CD4-positive, CD25-positive, alpha-beta regulatory T cell (primary cell): ENCODE results near the gene OPRL1. TPM values are rescaled to one million over a fixed set of nuclear protein-coding genes. Genes with fewer than 3 reads are reported as not detected.
A peak's percentile ranks its signal among the peaks of the same experiment; 100 is the strongest.

Source experiments
- ATAC-seq, 2 donors: fragments of 150-1000 bp; cut with Tn5 transposase; one replicate each; pipeline ENCODE4 v1.10.0; 2021; ENCODE audit warnings: low read depth in 2 of 2, moderate number of reproducible peaks in 2 of 2, moderate library complexity in 1 of 2
- DNase-seq, 3 donors: peaks; one replicate each; pipeline versions ENCODE4 v3.0.0 to v3.0.0-alpha.2; 2012 to 2022; ENCODE audit warnings: mixed read lengths in 1 of 3
- H3K27ac ChIP-seq: one replicate; pipeline ENCODE4 v1.7.0; 2013; ENCODE audit warnings: mild to moderate bottlenecking, low read length; ENCODE audit not compliant: insufficient read depth, poor library complexity, severe bottlenecking
- H3K27me3 ChIP-seq: one replicate; pipeline ENCODE4 v1.7.0; 2013; ENCODE audit warnings: low read length; ENCODE audit not compliant: control insufficient read depth, insufficient read depth
- H3K36me3 ChIP-seq: one replicate; pipeline ENCODE4 v1.7.0; 2013; ENCODE audit warnings: mild to moderate bottlenecking, low read length, moderate library complexity; ENCODE audit not compliant: control insufficient read depth, insufficient read depth
- H3K4me1 ChIP-seq: 2 replicates; pipeline ENCODE4 v1.7.0; 2013; ENCODE audit warnings: mild to moderate bottlenecking, low read length; ENCODE audit not compliant: insufficient read depth, control insufficient read depth, poor library complexity, severe bottlenecking
- H3K4me3 ChIP-seq: one replicate; pipeline ENCODE4 v1.7.0; 2013; ENCODE audit warnings: low read depth, mild to moderate bottlenecking, low read length, moderate library complexity
- H3K9me3 ChIP-seq, 2 experiments: 1 replicate in 1 of 2; 2 replicates in 1 of 2; pipeline ENCODE4 v1.7.0; 2013; ENCODE audit warnings: low read length in 2 of 2, mild to moderate bottlenecking in 1 of 2, moderate library complexity in 1 of 2; ENCODE audit not compliant: control insufficient read depth in 2 of 2
- H3K27ac Mint-ChIP-seq, 3 donors: one replicate each; pipeline ENCODE4 v1.8.0; 2020 to 2022; ENCODE audit warnings: mild to moderate bottlenecking in 3 of 3, mixed read lengths in 3 of 3, moderate library complexity in 2 of 3
- H3K27me3 Mint-ChIP-seq: one replicate; pipeline ENCODE4 v1.8.0; 2022; ENCODE audit warnings: mild to moderate bottlenecking, mixed read lengths
- H3K36me3 Mint-ChIP-seq: one replicate; pipeline ENCODE4 v1.8.0; 2020; ENCODE audit warnings: mixed read lengths
- H3K4me1 Mint-ChIP-seq, 4 donors: one replicate each; pipeline ENCODE4 v1.8.0; 2020 to 2022; ENCODE audit warnings: mixed read lengths in 4 of 4, mild to moderate bottlenecking in 1 of 4
- H3K4me3 Mint-ChIP-seq, 4 donors: one replicate each; pipeline ENCODE4 v1.8.0; 2020 to 2022; ENCODE audit warnings: mild to moderate bottlenecking in 4 of 4, mixed read lengths in 4 of 4, moderate library complexity in 3 of 4
- H3K9me3 Mint-ChIP-seq, 7 donors: one replicate each; pipeline ENCODE4 v1.8.0; 2020 to 2022; ENCODE audit warnings: mixed read lengths in 7 of 7, mild to moderate bottlenecking in 3 of 7, moderate library complexity in 2 of 7
- polyA plus RNA-seq, 4 donors: library from polyadenylated mRNA; unstranded; fragments of 300-500 nt; fragmentation: Illumina TruSeq; gene quantifications; one replicate each; pipeline ENCODE4 v1.2.3, GENCODE V29; 2021
- total RNA-seq: library from RNA; stranded (reverse); gene quantifications from one replicate; pipeline ENCODE4 v1.2.3, GENCODE V29; 2022

OPRL1 gene
- total and polyA plus RNA-seq, 5 donors from 2014 or later, result 0.58 to 1.3 (median 0.60) TPM

DNA sequence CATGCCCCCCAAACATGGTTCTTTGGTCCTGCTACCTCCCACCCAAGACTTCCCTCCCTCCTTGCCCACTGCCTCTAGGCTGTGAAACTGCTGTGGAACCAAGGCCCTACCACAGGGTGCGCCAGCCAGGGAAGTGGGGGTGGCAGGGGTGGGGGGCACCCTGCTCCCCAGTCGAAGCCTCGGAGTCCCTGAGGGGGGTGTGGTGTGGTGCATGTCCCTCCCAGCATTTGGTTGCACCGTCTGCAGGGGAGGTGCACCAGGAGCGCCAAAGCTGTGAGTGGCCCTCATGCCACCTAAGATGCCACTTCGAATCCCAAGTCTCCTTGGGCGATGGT is 2.4 kb upstream of the OPRL1 start:
- H3K27ac ChIP-seq, result peak overlapping the region; percentile 68
- Mint-ChIP-seq H3K4me1 (peaks cover 0 to 43% (median 11%) of the 10 kb centered on the region in 4 donors), H3K4me3 (peak overlapping the region; percentile 92 to 98 (median 96)), H3K9me3 (no peaks in the 10 kb centered on the region), H3K36me3 (peaks cover 3% of the 10 kb centered on the region), H3K27ac (peak overlapping the region; percentile 56 to 91 (median 78)), H3K27me3 (peaks cover 11% of the 10 kb centered on the region)
- no peaks in the 10 kb centered on the region for H3K27me3 ChIP-seq
- ATAC-seq (peak in 1 of 2 donors; percentile 1), DNase-seq (no peak)
- peak overlapping the region; percentile 78 for H3K4me3 ChIP-seq
- peaks cover 20% of the 10 kb centered on the region for H3K36me3 ChIP-seq
- peaks cover 42% of the 10 kb centered on the region for H3K4me1 ChIP-seq
- H3K9me3 ChIP-seq, result no peaks in the 10 kb centered on the region

DNA sequence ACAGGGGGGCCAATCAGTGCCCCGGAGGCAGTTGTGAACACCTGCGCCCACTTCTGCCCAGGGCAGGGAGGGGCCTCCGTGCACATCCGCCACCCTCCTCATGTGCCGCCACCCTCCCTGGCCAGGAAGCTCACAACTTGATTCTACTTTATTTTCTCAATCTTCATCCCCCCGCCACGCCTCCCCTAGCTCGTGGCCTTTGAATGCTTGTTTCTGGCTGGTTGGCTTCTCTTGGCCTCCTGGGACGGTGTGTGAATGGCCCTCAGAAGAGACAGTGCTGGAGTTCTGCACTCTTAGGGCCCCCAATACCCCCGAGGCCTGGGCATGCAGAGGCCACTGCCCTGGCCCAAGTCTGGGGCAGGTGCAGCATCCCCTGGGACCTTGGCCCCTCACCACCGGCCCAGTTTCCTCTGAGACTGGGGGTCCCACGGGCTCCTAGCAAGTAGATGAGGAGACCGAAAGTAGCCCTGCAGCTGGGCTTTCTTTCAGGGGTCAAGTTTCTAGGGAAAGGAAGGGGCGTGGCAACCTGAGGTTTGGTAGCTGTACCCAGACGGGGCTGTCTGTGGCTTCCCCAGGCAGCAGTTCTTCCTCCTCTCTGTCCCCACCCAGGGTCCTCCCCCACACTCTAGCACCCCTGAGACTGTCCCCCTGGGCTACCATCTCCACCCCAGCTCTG is 1.9 kb upstream of the OPRL1 start:
- DNase-seq, result peak; percentile 52 to 95 (median 76)
- Histone ChIP-seq H3K9me3 (no peaks in the 10 kb centered on the region), H3K36me3 (peaks cover 18% of the 10 kb centered on the region), H3K27ac (peak overlapping the region; percentile 68), H3K27me3 (no peaks in the 10 kb centered on the region), H3K4me1 (peaks cover 47% of the 10 kb centered on the region), H3K4me3 (peak overlapping the region; percentile 78)
- H3K4me3 Mint-ChIP-seq, result peak overlapping the region; percentile 92 to 98 (median 96)
- H3K27ac Mint-ChIP-seq, result peak overlapping the region; percentile 56 to 91 (median 78)
- peak; percentile 77 to 80 for ATAC-seq
- peaks cover 0 to 47% (median 11%) of the 10 kb centered on the region in 4 donors for H3K4me1 Mint-ChIP-seq
- peaks cover 3% of the 10 kb centered on the region for H3K36me3 Mint-ChIP-seq
- peaks cover 12% of the 10 kb centered on the region for H3K27me3 Mint-ChIP-seq
- no peaks in the 10 kb centered on the region for H3K9me3 Mint-ChIP-seq

DNA sequence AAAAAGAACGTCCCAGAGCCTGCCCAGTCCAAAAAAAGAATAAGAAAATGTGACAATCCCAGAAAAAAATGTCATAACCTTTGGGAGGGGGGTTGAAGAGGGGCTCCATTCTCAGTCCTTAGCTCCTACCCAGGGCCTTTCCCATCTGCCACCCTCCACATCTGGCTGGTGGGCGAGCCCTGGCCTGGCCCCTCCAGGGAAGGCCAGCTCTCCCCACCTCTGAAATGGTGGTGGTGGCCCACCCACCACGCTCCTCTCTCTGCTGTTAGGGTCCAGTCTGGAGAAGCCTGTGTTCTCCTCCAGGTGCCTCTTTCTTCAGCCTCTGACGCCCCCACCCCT is 979 bp upstream of the OPRL1 start:
- Histone ChIP-seq H3K36me3 (peaks cover 13% of the 10 kb centered on the region), H3K9me3 (no peaks in the 10 kb centered on the region), H3K27ac (peak overlapping the region; percentile 68), H3K4me3 (peak overlapping the region; percentile 78), H3K27me3 (no peaks in the 10 kb centered on the region), H3K4me1 (peaks cover 55% of the 10 kb centered on the region)
- DNase-seq (no peak), ATAC-seq (no peak)
- no peaks in the 10 kb centered on the region for H3K36me3 Mint-ChIP-seq
- H3K4me3 Mint-ChIP-seq, result peak overlapping the region; percentile 92 to 98 (median 96)
- peak overlapping the region in 2 of 3 donors; percentile 82 to 98 for H3K27ac Mint-ChIP-seq
- H3K9me3 Mint-ChIP-seq, result no peaks in the 10 kb centered on the region
- H3K4me1 Mint-ChIP-seq, result peaks cover 0 to 50% (median 11%) of the 10 kb centered on the region in 4 donors
- H3K27me3 Mint-ChIP-seq, result peaks cover 12% of the 10 kb centered on the region

DNA sequence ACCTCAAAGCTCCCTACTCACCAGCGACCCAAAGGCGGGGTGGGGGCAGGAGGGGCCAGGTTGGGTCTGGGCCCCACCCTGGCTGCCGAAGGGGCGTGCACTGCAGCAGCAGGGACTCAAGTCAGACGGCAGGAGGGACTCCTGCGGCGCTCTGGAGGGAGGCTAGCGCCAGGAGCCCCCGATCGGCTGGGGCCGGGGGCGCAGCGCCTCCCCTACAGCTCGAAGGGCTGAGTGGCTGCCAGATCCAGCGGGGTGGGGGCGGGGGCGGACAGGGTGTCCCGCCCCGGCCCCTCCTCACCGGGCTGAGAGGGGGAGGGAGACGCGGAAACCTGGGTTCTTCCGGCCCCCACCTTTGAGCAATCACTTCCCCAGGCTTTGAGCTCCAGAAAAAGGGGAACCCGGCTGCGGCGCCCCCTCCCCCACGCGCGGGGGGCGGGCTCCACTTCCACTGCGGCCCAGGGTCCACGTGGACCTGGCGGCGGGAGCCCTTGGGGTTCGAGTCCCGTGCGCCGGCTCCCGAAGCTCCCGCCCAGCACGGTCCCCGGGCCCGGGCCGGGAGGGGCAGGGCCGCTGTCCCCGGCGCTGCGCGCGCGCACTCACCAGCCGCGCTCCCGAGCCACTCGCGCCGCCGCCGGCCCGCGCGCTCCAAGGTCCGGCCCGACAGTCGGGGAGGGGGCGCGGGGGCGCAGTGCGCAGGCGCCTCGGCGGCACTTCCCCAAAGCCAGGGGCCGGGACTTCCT is 439 bp upstream of the OPRL1 start, which contains the start of gene RGS19:
Gene RGS19 (minus strand): TSS at position 246 of the 740 bp plus-strand sequence. CDS start 2,632 bp downstream, outside the sequence.
- Mint-ChIP-seq H3K36me3 (no peaks in the 10 kb centered on the region), H3K4me1 (peaks cover 0 to 52% (median 12%) of the 10 kb centered on the region in 4 donors), H3K27me3 (peaks cover 15% of the 10 kb centered on the region), H3K27ac (peak within 1 kb of the TSS; percentile 78 to 98 (median 90)), H3K4me3 (peak within 1 kb of the TSS; percentile 92 to 98 (median 96)), H3K9me3 (no peaks in the 10 kb centered on the region)
- H3K4me3 ChIP-seq, result peak within 1 kb of the TSS; percentile 78
- H3K36me3 ChIP-seq, result peaks cover 8% of the 10 kb centered on the region
- H3K9me3 ChIP-seq, result no peaks in the 10 kb centered on the region
- peaks cover 60% of the 10 kb centered on the region for H3K4me1 ChIP-seq
- ATAC-seq, result peak; percentile 26 to 30
- no peaks in the 10 kb centered on the region for H3K27me3 ChIP-seq
- peak; percentile 68 to 86 (median 69) for DNase-seq
- H3K27ac ChIP-seq, result peak within 1 kb of the TSS; percentile 68

DNA sequence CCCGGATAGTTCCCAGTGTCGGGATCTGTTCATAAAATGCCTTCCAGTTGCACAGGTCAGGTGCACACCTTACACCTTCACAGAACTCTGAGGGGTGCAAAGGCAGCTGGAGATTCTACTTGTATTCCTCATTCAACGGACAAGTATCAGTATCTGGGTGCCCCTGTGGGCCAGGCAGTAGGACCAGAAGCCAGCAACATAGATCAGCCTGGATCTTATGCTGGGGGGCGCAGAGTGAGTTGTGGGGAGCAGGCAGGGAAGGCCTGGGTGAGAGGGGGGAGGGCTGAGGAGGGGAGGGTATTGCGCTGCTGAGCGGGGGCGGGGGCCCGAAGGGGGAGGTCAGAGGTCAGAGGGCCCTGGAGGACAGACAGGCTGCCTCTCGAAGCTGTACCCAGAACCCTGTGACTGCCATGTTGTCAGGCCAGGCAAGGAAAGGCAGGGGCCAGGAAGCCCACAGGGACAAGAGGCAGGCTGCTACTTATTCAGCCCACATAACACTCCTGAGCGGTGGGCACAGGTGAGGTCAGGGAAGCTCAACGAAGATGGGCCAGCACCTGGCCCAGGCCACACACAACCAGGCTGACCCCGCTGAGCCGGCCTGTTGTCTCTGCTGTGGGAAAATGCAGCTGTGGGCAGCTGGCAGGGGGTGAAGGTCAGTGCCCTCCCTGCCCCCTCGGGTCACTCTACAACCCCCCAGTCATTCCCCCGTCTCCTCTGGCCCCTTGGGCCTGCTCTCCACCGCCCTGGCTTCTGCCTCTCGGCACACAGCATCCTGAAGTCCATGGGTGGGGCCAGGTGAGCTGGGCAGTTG is 1.1 kb downstream of the OPRL1 start:
- H3K27me3 Mint-ChIP-seq, result peaks cover 27% of the 10 kb centered on the region
- no peak overlapping the region for H3K4me3 ChIP-seq

DNA sequence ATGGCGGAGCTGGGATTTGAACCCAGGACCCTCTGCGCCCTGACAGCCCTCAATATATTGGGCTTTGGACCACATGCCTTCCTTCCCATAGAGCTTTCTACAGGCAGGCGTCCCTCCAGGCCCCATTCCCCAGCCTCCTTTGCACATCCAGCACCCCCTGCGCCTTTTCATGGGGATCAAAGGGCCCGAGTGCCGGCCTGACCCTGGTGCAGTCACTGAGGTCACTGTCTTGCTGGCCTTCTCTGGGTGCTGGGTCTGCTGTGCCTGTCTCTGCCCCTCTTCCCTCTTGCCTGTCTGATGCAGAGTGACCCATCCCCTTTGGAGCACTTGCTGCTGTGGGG is 1.7 kb downstream of the OPRL1 start:
- ATAC-seq, result no peak

More for the DNA sequence above, 1.1 kb downstream of the OPRL1 start:
- Mint-ChIP-seq H3K36me3 (no peaks in the 10 kb centered on the region), H3K9me3 (no peaks in the 10 kb centered on the region), H3K4me3 (peak overlapping the region; percentile 83 to 94 (median 88)), H3K4me1 (peaks cover 0 to 50% (median 12%) of the 10 kb centered on the region in 4 donors), H3K27ac (peak overlapping the region in 2 of 3 donors; percentile 75 to 90)
- H3K36me3 ChIP-seq, result peaks cover 2% of the 10 kb centered on the region
- peaks cover 62% of the 10 kb centered on the region for H3K4me1 ChIP-seq
- H3K9me3 ChIP-seq, result no peaks in the 10 kb centered on the region
- ATAC-seq, result no peak
- H3K27me3 ChIP-seq, result peaks cover 4% of the 10 kb centered on the region
- H3K27ac ChIP-seq, result peak overlapping the region; percentile 68
- DNase-seq, result no peak

DNA sequence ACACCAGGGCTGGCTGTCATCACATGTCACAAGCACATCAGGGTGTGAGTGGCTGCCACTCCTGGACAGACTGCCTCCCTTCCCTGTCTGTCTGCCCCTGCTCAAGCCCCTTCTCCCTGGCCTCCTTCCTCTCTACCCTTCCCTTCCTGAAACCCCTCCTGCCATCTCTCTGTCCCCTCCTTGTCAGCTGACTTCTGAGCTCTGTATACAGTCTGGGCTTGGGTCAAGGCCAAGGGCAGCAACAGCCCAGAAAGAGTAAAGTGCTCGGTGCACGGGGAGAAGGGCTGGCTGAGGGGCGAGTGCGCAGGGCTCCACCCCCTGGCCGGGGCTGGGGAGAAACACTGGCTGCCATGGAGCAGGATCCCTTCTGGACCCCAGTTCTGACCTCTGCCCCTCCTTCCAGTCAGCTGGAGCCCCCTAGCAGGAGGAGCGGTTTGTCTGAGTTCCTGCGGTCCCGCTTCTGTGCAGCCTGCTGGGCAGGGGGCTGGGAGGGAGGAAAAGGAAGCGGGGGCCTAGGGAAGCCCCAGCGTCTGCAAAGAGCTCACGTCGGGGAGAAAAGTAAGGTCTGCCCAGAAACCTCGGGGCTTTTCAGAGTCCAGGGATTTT is 2.3 kb downstream of the OPRL1 start:
- ATAC-seq, result no peak
- Mint-ChIP-seq H3K27ac (no peak overlapping the region), H3K9me3 (peaks cover 0 to 4% (median 0%) of the 10 kb centered on the region in 7 donors), H3K4me1 (peaks cover 0 to 42% (median 12%) of the 10 kb centered on the region in 4 donors), H3K36me3 (no peaks in the 10 kb centered on the region), H3K27me3 (peaks cover 27% of the 10 kb centered on the region), H3K4me3 (peak overlapping the region; percentile 64 to 94 (median 84))
- H3K27ac ChIP-seq, result no peak overlapping the region
- no peak overlapping the region for H3K4me3 ChIP-seq
- peaks cover 51% of the 10 kb centered on the region for H3K4me1 ChIP-seq
- no peaks in the 10 kb centered on the region for H3K36me3 ChIP-seq
- no peak for DNase-seq
- H3K27me3 ChIP-seq, result peaks cover 4% of the 10 kb centered on the region
- no peaks in the 10 kb centered on the region for H3K9me3 ChIP-seq

More for the DNA sequence above, 1.7 kb downstream of the OPRL1 start:
- Mint-ChIP-seq H3K9me3 (peaks cover 0 to under 1% (median 0%) of the 10 kb centered on the region in 7 donors), H3K36me3 (no peaks in the 10 kb centered on the region), H3K4me1 (peaks cover 0 to 44% (median 12%) of the 10 kb centered on the region in 4 donors), H3K27me3 (peaks cover 27% of the 10 kb centered on the region), H3K27ac (no peak overlapping the region), H3K4me3 (peak overlapping the region; percentile 64 to 94 (median 84))
- Histone ChIP-seq H3K36me3 (no peaks in the 10 kb centered on the region), H3K27me3 (peaks cover 4% of the 10 kb centered on the region), H3K9me3 (no peaks in the 10 kb centered on the region), H3K4me3 (no peak overlapping the region), H3K4me1 (peaks cover 57% of the 10 kb centered on the region), H3K27ac (no peak overlapping the region)
- no peak for DNase-seq
